Measurements from ENCODE around the gene CERS6.

Gene CERS6

DNA sequence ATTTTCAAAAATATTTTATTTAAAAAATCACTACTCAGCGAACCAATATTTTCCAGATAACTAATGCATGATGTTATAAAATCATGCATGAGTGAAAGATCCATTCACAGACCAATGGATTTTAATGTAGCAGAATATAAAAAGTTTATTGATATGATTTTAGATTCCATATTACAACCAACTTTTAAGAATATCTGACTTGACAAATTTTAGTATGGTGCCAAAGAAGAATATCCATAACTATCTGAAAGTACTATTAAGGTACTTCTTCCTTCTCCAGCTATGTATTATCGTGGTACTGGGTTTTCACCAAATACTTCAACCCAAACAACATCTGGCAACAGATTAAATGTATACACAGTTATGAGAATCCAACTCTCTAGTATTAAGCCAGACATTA lies 246.5 kb downstream of the CERS6 start:
- TF ChIP-seq, protein P1, sequence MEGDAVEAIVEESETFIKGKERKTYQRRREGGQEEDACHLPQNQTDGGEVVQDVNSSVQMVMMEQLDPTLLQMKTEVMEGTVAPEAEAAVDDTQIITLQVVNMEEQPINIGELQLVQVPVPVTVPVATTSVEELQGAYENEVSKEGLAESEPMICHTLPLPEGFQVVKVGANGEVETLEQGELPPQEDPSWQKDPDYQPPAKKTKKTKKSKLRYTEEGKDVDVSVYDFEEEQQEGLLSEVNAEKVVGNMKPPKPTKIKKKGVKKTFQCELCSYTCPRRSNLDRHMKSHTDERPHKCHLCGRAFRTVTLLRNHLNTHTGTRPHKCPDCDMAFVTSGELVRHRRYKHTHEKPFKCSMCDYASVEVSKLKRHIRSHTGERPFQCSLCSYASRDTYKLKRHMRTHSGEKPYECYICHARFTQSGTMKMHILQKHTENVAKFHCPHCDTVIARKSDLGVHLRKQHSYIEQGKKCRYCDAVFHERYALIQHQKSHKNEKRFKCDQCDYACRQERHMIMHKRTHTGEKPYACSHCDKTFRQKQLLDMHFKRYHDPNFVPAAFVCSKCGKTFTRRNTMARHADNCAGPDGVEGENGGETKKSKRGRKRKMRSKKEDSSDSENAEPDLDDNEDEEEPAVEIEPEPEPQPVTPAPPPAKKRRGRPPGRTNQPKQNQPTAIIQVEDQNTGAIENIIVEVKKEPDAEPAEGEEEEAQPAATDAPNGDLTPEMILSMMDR (IDR thresholded peaks at IDR 0.05; ENCODE audit: extremely low read depth, insufficient read depth, missing control alignments), result no peak
- DNase-seq (ENCODE audit: low spot score), result no peak
- in situ Hi-C loops (cut with MboI; ENCODE audit: low pct_unique_long_range_greater_than_20kb, low sequenced_read_pairs, unreplicated experiment), result loop anchor here (10.0 kb wide), 1 partner anchor 358 kb away; no protein-coding TSS in a partner anchor

DNA sequence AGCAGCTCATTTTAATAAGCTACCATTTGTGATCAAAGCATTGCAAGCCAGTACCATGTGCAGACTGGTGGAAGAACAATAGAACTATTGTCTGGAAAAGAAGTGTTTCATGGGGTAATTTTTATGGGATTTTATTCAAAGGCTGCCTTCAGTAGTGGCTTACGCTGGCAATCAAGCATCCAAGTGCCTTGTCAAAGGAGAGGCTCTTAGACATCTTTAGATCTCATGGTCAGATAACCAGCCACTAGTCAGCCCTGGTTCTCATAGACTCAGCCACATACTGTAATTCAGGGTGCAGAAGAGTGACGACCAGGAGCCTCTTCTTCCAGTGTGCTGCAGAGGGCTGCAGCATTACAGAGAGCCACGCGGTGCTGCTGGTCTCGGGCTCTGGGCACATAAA lies 247.9 kb downstream of the CERS6 start:
- TF ChIP-seq, protein P1 (IDR thresholded peaks at IDR 0.05; ENCODE audit: extremely low read depth, insufficient read depth, missing control alignments), result no peak
- in situ Hi-C loops (cut with MboI; ENCODE audit: low pct_unique_long_range_greater_than_20kb, low sequenced_read_pairs, unreplicated experiment), result loop anchor here (10.0 kb wide), 1 partner anchor 359 kb away; no protein-coding TSS in a partner anchor
- DNase-seq (ENCODE audit: low spot score), result no peak

- in situ Hi-C loops (cut with MboI; ENCODE audit: low pct_unique_long_range_greater_than_20kb, low sequenced_read_pairs, unreplicated experiment), result loop anchor here (10.0 kb wide), 1 partner anchor 361 kb away; no protein-coding TSS in a partner anchor
- no peak for DNase-seq (ENCODE audit: low spot score)
Observed at GRCh38 chr2:168705534-168706470, 249.7 kb downstream of the CERS6 start.

DNA sequence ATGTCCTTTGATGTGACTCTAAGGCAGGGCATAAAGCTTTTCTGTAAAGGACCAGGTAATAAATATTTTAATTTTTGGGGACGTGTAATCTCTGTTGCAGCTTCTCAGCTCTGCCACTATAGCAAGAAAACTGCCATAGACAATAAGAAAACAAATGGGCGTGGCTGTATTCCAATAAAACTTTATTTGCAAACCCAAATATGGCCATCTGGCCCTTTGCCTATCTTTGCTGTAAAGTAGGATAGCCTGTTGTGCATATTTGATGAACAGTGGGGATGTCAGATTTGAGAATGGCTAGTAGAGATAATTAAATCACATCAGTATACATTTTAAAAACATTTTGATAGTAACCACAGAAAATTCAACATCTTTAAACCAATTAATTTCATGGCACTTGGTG lies 250.7 kb downstream of the CERS6 start:
- DNase-seq (ENCODE audit: low spot score), result no peak
- TF ChIP-seq, protein P1 (IDR thresholded peaks at IDR 0.05; ENCODE audit: extremely low read depth, insufficient read depth, missing control alignments), result no peak
- in situ Hi-C loops (cut with MboI; ENCODE audit: low pct_unique_long_range_greater_than_20kb, low sequenced_read_pairs, unreplicated experiment), result loop anchor here (10.0 kb wide), 1 partner anchor 362 kb away; no protein-coding TSS in a partner anchor

More at GRCh38 chr2:168705534-168706470, 249.7 kb downstream of the CERS6 start:
- TF ChIP-seq, protein P1 (IDR thresholded peaks at IDR 0.05; ENCODE audit: extremely low read depth, insufficient read depth, missing control alignments), result peak; percentile 29

- DNase-seq (ENCODE audit: low spot score), result no peak
- TF ChIP-seq, protein P1 (IDR thresholded peaks at IDR 0.05; ENCODE audit: extremely low read depth, insufficient read depth, missing control alignments), result no peak
- in situ Hi-C loops (cut with MboI; ENCODE audit: low pct_unique_long_range_greater_than_20kb, low sequenced_read_pairs, unreplicated experiment), result loop anchor here (10.0 kb wide), 1 partner anchor 363 kb away; no protein-coding TSS in a partner anchor
Observed at GRCh38 chr2:168708080-168708479, 252.0 kb downstream of the CERS6 start.

- peak; percentile 28 for DNase-seq (ENCODE audit: low spot score)
- in situ Hi-C loops (cut with MboI; ENCODE audit: low pct_unique_long_range_greater_than_20kb, low sequenced_read_pairs, unreplicated experiment), result no loop called here
- TF ChIP-seq, protein P1 (IDR thresholded peaks at IDR 0.05; ENCODE audit: extremely low read depth, insufficient read depth, missing control alignments), result no peak
Observed at GRCh38 chr2:168710754-168711467, 254.8 kb downstream of the CERS6 start.
